GM10266 (cell line): Measurements from ENCODE around the gene DENND2D.

ENCODE experiments used
- DNase-seq: peaks from one replicate; pipeline ENCODE4 v3.0.0; 2012; ENCODE audit errors: extremely low spot score
- CTCF ChIP-seq: IDR thresholded peaks from 2 replicates; pipeline ENCODE4 v1.5.1; 2012; ENCODE audit warnings: mild to moderate bottlenecking, low read depth; ENCODE audit not compliant: control insufficient read depth, insufficient read depth; ENCODE audit errors: missing control alignments

The DENND2D gene

GRCh38 chr1:111157431-111157830 is 43.0 kb downstream of the DENND2D start:
- TF ChIP-seq CTCF: no peak
- DNase-seq: no peak

- no peak for TF ChIP-seq CTCF
- DNase-seq: no peak
These were observed 46.1 kb downstream of the DENND2D start for GRCh38 chr1:111154021-111154999.

GRCh38 chr1:111151838-111152237 is 48.6 kb downstream of the DENND2D start:
- no peak for DNase-seq
- TF ChIP-seq CTCF: no peak

GRCh38 chr1:111148376-111148881 is 52.0 kb downstream of the DENND2D start:
- TF ChIP-seq CTCF: no peak
- DNase-seq: no peak

GRCh38 chr1:111147948-111148347 is 52.5 kb downstream of the DENND2D start:
- no peak for DNase-seq
- no peak for TF ChIP-seq CTCF

GRCh38 chr1:111145963-111146768 is 54.3 kb downstream of the DENND2D start:
- DNase-seq: no peak
- TF ChIP-seq CTCF: no peak
